Measurements from ENCODE around the gene MRPS34. TPM values are rescaled to one million over a fixed set of nuclear protein-coding genes. Genes with fewer than 3 reads are reported as not detected.

MRPS34 gene
- total RNA-seq, 4 donors from 2014 or later, result 67.6 to 114 (median 82.3) TPM

DNA sequence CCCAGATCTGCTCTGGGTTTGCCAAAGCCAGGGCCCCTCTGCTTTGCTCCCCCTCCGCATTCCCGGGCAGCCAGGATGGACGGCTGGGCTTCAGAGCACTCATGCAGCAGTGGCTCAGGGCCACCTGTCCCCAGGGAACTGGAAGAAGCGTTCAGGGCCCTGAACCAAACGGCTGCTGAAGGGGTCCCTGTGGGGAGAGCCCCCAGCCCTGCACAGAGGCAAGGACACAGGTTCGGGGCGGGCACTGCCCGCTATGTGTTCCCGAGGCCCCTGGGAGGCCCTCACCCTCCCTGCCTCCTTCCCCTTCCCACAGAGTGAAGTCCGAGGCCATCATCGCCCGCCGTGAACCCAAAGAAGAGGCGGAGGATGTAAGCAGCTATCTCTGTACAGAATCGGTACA, 12.0 kb downstream of the MRPS34 start:
- H3K4me1 ChIP-seq, result peaks cover 0 to 9% (median 3%) of the 10 kb centered on the region in 4 donors
- DNase-seq, result no peak
- H3K27ac ChIP-seq, result no peak overlapping the region
- H3K4me3 ChIP-seq, result no peak overlapping the region
- no peaks in the 10 kb centered on the region for H3K27me3 ChIP-seq
- peaks cover 0 to 69% (median 0%) of the 10 kb centered on the region in 3 donors for H3K36me3 ChIP-seq
- H3K9me3 ChIP-seq, result no peaks in the 10 kb centered on the region
- no peak for TF ChIP-seq POLR2A (IDR thresholded peaks at IDR 0.05)
- TF ChIP-seq, protein P1, sequence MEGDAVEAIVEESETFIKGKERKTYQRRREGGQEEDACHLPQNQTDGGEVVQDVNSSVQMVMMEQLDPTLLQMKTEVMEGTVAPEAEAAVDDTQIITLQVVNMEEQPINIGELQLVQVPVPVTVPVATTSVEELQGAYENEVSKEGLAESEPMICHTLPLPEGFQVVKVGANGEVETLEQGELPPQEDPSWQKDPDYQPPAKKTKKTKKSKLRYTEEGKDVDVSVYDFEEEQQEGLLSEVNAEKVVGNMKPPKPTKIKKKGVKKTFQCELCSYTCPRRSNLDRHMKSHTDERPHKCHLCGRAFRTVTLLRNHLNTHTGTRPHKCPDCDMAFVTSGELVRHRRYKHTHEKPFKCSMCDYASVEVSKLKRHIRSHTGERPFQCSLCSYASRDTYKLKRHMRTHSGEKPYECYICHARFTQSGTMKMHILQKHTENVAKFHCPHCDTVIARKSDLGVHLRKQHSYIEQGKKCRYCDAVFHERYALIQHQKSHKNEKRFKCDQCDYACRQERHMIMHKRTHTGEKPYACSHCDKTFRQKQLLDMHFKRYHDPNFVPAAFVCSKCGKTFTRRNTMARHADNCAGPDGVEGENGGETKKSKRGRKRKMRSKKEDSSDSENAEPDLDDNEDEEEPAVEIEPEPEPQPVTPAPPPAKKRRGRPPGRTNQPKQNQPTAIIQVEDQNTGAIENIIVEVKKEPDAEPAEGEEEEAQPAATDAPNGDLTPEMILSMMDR (IDR thresholded peaks at IDR 0.05), result no peak

DNA sequence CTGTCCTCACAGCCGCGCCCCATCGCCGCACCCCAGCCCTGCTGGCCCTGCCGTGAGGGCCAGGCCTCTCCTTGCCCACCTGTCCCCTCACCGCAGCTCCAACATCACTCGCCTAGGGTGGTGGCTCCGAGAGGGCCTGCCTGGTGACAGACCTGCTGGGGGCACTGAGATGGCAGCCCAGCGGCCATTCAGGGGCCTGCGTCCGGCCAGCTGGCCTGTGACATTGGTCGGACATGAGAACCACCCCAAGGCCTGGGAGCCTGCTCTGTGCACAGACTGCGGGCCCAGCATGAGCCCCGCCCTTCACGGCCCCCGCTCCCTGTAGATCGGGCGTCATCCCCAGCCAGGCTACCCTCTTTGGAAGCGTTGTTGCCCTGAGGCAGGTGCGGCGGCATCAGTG, 13.4 kb downstream of the MRPS34 start:
- Histone ChIP-seq H3K9me3 (no peaks in the 10 kb centered on the region), H3K4me3 (no peak overlapping the region), H3K4me1 (peaks cover 0 to 9% (median 3%) of the 10 kb centered on the region in 4 donors), H3K27ac (no peak overlapping the region), H3K36me3 (peaks cover 0 to 59% (median 0%) of the 10 kb centered on the region in 3 donors), H3K27me3 (no peaks in the 10 kb centered on the region)
- DNase-seq, result peak in 1 of 3 donors; percentile 43
- TF ChIP-seq POLR2A (IDR thresholded peaks at IDR 0.05), result no peak
- TF ChIP-seq, protein P1 (IDR thresholded peaks at IDR 0.05), result no peak

DNA sequence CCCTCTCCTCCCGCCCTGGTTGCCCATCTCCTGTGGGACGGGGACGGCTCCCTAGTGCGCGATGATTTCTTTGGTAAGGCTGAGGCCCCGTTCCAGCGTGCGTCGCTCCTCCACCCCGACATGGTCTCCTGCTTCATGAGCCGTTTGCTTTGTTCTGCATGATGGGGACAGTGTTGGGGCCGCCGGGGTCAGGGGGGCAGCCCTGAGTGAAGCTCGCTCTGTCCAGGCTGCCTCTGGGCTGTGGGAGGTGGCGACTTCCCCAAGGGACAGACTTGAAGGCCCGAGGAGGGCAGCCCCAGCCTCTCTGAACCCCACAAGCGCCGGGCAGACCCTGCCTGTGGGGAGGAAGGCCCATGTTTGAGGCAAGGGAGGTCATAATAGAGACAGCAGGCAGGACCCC, 14.0 kb downstream of the MRPS34 start:
- Histone ChIP-seq H3K4me1 (peaks cover 0 to 9% (median 3%) of the 10 kb centered on the region in 4 donors), H3K27ac (no peak overlapping the region), H3K36me3 (peaks cover 0 to 53% (median 0%) of the 10 kb centered on the region in 3 donors), H3K9me3 (no peaks in the 10 kb centered on the region), H3K27me3 (no peaks in the 10 kb centered on the region), H3K4me3 (no peak overlapping the region)
- DNase-seq, result no peak
- TF ChIP-seq, protein P1 (IDR thresholded peaks at IDR 0.05), result no peak
- no peak for TF ChIP-seq POLR2A (IDR thresholded peaks at IDR 0.05)

DNA sequence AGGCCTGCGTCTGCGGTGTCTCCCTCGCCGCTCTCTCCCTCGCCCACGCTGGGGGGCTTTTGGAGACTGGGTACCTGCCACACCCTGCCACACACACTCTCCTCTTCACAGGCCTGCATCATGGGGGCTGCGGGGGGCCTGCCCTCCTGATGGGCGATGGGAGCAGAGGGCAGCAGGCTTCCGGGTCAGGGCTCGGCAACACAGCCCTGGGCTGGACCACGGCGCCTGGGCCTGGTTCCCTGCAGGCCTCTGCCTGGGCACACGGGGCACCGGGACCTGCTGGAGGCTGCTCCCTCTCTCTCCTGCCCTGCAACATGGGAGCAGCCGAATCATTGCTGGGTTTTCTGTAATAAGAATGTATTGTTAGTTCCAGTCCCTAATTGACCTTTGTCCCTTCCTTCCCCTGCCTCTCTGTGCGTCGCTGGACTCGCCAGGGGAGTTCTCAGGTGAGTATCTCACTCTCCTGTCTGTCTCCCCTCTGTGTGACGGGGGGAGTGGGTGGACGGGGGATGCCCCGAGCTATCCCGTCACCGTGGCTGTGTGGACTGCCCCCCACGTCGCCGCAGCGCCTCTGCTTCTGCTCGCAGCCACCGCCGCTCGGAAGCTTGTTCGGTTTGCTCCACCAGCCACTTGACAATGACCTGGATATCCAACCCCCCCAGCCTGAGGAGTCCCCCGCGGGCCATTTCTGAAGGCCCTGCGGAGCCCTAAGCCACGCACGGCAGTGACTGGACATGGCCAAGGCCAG, 15.0 kb downstream of the MRPS34 start:
- TF ChIP-seq POLR2A (IDR thresholded peaks at IDR 0.05), result peak; percentile 7 to 24
- TF ChIP-seq, protein P1 (IDR thresholded peaks at IDR 0.05), result no peak
- H3K27ac ChIP-seq, result peak overlapping the region in 3 of 4 donors; percentile 51 to 84 (median 68)
- H3K4me1 ChIP-seq, result peaks cover 0 to 9% (median 3%) of the 10 kb centered on the region in 4 donors
- H3K27me3 ChIP-seq, result no peaks in the 10 kb centered on the region
- H3K36me3 ChIP-seq, result peaks cover 0 to 47% (median 0%) of the 10 kb centered on the region in 3 donors
- H3K4me3 ChIP-seq, result peak overlapping the region in 2 of 4 donors; percentile 8 to 25
- DNase-seq, result peak in 1 of 3 donors; percentile 70
- H3K9me3 ChIP-seq, result no peaks in the 10 kb centered on the region

DNA sequence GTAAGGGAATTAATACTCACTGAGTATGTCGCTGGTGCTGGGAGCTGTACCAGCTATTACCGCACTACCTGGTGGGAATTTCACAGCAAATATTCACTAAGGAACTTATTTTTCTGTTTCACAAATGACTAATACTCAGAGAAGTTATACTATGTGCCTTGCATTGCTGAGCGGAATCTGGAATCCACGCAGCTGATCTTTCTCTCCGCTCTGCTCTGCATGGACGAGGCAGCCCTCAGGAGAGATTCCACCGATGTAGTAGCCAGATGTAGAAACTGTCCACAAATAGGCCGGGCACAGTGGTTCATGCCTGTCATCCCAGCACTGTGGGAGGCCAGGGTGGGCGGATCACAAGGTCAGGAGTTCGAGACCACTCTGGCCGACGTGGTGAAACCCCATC, 18.7 kb downstream of the MRPS34 start:
- Histone ChIP-seq H3K9me3 (no peaks in the 10 kb centered on the region), H3K27ac (no peak overlapping the region), H3K27me3 (no peaks in the 10 kb centered on the region), H3K4me1 (peaks cover 0 to 9% (median 3%) of the 10 kb centered on the region in 4 donors), H3K4me3 (no peak overlapping the region), H3K36me3 (peaks cover 0 to 48% (median 0%) of the 10 kb centered on the region in 3 donors)
- DNase-seq, result no peak
- TF ChIP-seq, protein P1 (IDR thresholded peaks at IDR 0.05), result no peak
- TF ChIP-seq POLR2A (IDR thresholded peaks at IDR 0.05), result no peak
